ENCODE measurements around the gene NRXN2. TPM values are rescaled to one million over a fixed set of nuclear protein-coding genes. Genes with fewer than 3 reads are reported as not detected.

The NRXN2 gene
- total and polyA plus RNA-seq, 2 donors (not counting 3 experiments of a cell fraction or from before 2014, with no cell fraction given) = not detected

GRCh38 chr11:64754919-64755662, 32.1 kb upstream of the NRXN2 start:
- no peaks in the 10 kb centered on the region for H3K79me2 ChIP-seq (ENCODE audit: control insufficient read depth, insufficient read depth, low read length)
- intact Hi-C loops (cut with micrococcal nuclease) = no loop called here
- BruUV-seq (replicated peaks) = no TSS peak
- H3K4me1 ChIP-seq (ENCODE audit: control insufficient read depth, extremely low read depth, insufficient read depth, low read length) = no peaks in the 10 kb centered on the region
- no peak for FAIRE-seq
- DNase-seq (ENCODE audit: low read depth, low spot score) = no peak
- TF ChIP-seq MAX (IDR thresholded peaks at IDR 0.05; ENCODE audit: insufficient read depth, insufficient read length) (no peak), GATA2 (IDR thresholded peaks at IDR 0.05; ENCODE audit: insufficient read depth, insufficient read length, low read depth, low read length) (no peak), POLR2AphosphoS5 (IDR thresholded peaks at IDR 0.05; ENCODE audit: insufficient read depth, low read depth, low read length) (no peak), POLR2A (IDR thresholded peaks at IDR 0.05; ENCODE audit: low read depth, low read length) (no peak), MYC (IDR thresholded peaks at IDR 0.05; ENCODE audit: low read depth, low read length) (no peak), JUN (IDR thresholded peaks at IDR 0.05; ENCODE audit: borderline replicate concordance, insufficient read depth, insufficient read length, low read depth) (no peak), EZH2 (IDR thresholded peaks at IDR 0.05; ENCODE audit: borderline replicate concordance, low read depth, low read length, severe bottlenecking) (no peak), FOS (IDR thresholded peaks at IDR 0.05; ENCODE audit: borderline replicate concordance, insufficient read depth, low read length) (no peak)
- TF ChIP-seq, protein P1, sequence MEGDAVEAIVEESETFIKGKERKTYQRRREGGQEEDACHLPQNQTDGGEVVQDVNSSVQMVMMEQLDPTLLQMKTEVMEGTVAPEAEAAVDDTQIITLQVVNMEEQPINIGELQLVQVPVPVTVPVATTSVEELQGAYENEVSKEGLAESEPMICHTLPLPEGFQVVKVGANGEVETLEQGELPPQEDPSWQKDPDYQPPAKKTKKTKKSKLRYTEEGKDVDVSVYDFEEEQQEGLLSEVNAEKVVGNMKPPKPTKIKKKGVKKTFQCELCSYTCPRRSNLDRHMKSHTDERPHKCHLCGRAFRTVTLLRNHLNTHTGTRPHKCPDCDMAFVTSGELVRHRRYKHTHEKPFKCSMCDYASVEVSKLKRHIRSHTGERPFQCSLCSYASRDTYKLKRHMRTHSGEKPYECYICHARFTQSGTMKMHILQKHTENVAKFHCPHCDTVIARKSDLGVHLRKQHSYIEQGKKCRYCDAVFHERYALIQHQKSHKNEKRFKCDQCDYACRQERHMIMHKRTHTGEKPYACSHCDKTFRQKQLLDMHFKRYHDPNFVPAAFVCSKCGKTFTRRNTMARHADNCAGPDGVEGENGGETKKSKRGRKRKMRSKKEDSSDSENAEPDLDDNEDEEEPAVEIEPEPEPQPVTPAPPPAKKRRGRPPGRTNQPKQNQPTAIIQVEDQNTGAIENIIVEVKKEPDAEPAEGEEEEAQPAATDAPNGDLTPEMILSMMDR (IDR thresholded peaks at IDR 0.05; ENCODE audit: extremely low read depth in 1 of 2, insufficient read depth in 1 of 2, low read depth in 1 of 2, low read length in 2 of 2) = no peak
- ChIA-PET POLR2A (no interaction called here), CTCF (interaction anchor here (0.7 kb wide), 1 partner anchor 13 kb away, joined by 3 read pairs; no protein-coding TSS in a partner anchor)
- no peak overlapping the region for H3K4me3 ChIP-seq (replicated peaks in 1 of 3; ENCODE audit: insufficient read depth in 1 of 3, low read depth in 1 of 3, low read length in 3 of 3)
- no peaks in the 10 kb centered on the region for H3K27me3 ChIP-seq (ENCODE audit: control insufficient read depth in 2 of 2, insufficient read depth in 2 of 2, low read length in 2 of 2)
- H3K27ac ChIP-seq (ENCODE audit: insufficient read depth, low read depth, low read length) = no peak overlapping the region
- no peaks in the 10 kb centered on the region for H3K36me3 ChIP-seq (ENCODE audit: control insufficient read depth in 2 of 2, extremely low read depth in 1 of 2, insufficient read depth in 2 of 2, low read length in 2 of 2)
- H3K4me2 ChIP-seq (ENCODE audit: insufficient read depth, low read length) = no peak overlapping the region
- no peaks in the 10 kb centered on the region for H4K20me1 ChIP-seq (replicated peaks; ENCODE audit: control insufficient read depth, extremely low read depth, insufficient read depth, low read length)
- no peak overlapping the region for H3K9ac ChIP-seq (replicated peaks; ENCODE audit: extremely low read depth, insufficient read depth, low read length)
- dilution Hi-C loops (cut with MboI; ENCODE audit: extremely low pct_ligation_motif_present, low sequenced_read_pairs) = no loop called here
- no peaks in the 10 kb centered on the region for H3K9me1 ChIP-seq (replicated peaks; ENCODE audit: control insufficient read depth, extremely low read depth, insufficient read depth, low read length)
- H2AFZ ChIP-seq (ENCODE audit: low read depth, low read length) = no peak overlapping the region
- no peaks in the 10 kb centered on the region for H3K9me3 ChIP-seq (replicated peaks; ENCODE audit: control insufficient read depth, insufficient read depth, low read length)

Data from endothelial cell of umbilical vein (primary cell).